ENCODE results near the gene CPO.

The CPO gene

DNA sequence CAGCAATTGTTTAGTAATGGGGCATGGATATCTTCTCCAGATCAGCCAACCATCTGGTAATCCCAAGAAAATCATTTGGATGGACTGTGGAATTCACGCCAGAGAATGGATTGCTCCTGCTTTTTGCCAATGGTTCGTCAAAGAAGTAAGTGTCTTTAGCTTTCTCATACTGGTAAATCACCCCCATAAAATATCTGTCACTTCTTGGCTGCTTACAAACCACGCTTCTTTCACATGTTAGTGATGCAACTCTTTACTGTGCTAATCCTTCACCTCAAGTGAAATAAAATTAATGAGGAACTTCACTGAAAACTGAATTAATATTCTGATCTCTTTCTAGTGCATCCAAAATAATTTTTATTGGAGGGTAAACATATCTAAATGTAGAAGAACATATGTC, 18.9 kb downstream of the CPO start:
- H3K4me1 ChIP-seq (ENCODE audit: insufficient read depth, low read length, poor library complexity, severe bottlenecking) = peaks cover 11% of the 10 kb centered on the region
- H4K20me1 ChIP-seq (ENCODE audit: insufficient read depth, low read length, poor library complexity, severe bottlenecking) = no peaks in the 10 kb centered on the region
- no peak overlapping the region for H3K4me2 ChIP-seq (ENCODE audit: low read depth, low read length, poor library complexity, severe bottlenecking)
- no peak overlapping the region for H3K9ac ChIP-seq (ENCODE audit: low read depth, low read length, poor library complexity, severe bottlenecking)
- peaks cover 8% of the 10 kb centered on the region; the same call in 1 of the 2 replicates for H3K9me3 ChIP-seq (ENCODE audit: insufficient read depth, low read depth, low read length)
- no peak for TF ChIP-seq EZH2phosphoT487 (IDR thresholded peaks at IDR 0.05; ENCODE audit: borderline replicate concordance)
- TF ChIP-seq, protein P1, sequence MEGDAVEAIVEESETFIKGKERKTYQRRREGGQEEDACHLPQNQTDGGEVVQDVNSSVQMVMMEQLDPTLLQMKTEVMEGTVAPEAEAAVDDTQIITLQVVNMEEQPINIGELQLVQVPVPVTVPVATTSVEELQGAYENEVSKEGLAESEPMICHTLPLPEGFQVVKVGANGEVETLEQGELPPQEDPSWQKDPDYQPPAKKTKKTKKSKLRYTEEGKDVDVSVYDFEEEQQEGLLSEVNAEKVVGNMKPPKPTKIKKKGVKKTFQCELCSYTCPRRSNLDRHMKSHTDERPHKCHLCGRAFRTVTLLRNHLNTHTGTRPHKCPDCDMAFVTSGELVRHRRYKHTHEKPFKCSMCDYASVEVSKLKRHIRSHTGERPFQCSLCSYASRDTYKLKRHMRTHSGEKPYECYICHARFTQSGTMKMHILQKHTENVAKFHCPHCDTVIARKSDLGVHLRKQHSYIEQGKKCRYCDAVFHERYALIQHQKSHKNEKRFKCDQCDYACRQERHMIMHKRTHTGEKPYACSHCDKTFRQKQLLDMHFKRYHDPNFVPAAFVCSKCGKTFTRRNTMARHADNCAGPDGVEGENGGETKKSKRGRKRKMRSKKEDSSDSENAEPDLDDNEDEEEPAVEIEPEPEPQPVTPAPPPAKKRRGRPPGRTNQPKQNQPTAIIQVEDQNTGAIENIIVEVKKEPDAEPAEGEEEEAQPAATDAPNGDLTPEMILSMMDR (conservative IDR thresholded peaks at IDR 0.05; ENCODE audit: low read length) = no peak
- H3K79me2 ChIP-seq (ENCODE audit: insufficient read depth, low read length) = no peaks in the 10 kb centered on the region
- H3K9me2 ChIP-seq (replicated peaks; ENCODE audit: low read depth, low read length) = no peaks in the 10 kb centered on the region
- no peak overlapping the region for H3K4me3 ChIP-seq (ENCODE audit: low read length, poor library complexity, severe bottlenecking)
- H3K27me3 ChIP-seq (ENCODE audit: insufficient read depth, low read length, poor library complexity, severe bottlenecking) = no peaks in the 10 kb centered on the region
- H2AFZ ChIP-seq (ENCODE audit: low read length) = no peak overlapping the region
- no peaks in the 10 kb centered on the region for H3F3A ChIP-seq (ENCODE audit: low read depth)
- H3K36me3 ChIP-seq (ENCODE audit: insufficient read depth, low read length) = no peaks in the 10 kb centered on the region

DNA sequence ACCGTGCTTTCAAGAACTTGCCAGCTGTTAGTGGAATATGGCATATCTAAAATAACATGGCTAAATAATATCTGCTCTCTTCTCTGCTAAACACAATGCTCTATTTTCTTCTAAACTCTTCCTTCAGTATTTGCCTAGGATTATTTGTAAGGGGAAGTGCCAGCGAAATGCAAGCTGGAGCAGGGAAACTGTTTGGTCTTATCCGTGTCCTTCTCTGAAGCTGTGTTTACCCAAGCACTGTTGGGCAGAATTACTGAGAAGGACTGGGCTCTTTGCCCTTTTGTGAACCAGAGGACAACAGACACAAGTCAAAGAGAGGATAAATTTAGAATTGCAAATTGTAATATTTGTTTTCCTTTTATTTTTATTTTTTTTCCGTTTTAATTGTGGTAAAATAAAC, 23.6 kb downstream of the CPO start:
- H3K9me2 ChIP-seq (replicated peaks; ENCODE audit: low read depth, low read length) = no peaks in the 10 kb centered on the region
- no peaks in the 10 kb centered on the region for H3K9me3 ChIP-seq (ENCODE audit: insufficient read depth, low read depth, low read length)
- H3K4me2 ChIP-seq (ENCODE audit: low read depth, low read length, poor library complexity, severe bottlenecking) = no peak overlapping the region
- no peaks in the 10 kb centered on the region for H3F3A ChIP-seq (ENCODE audit: low read depth)
- H3K9ac ChIP-seq (ENCODE audit: low read depth, low read length, poor library complexity, severe bottlenecking) = no peak overlapping the region
- no peak overlapping the region for H3K4me3 ChIP-seq (ENCODE audit: low read length, poor library complexity, severe bottlenecking)
- TF ChIP-seq, protein P1 (conservative IDR thresholded peaks at IDR 0.05; ENCODE audit: low read length) = no peak
- TF ChIP-seq EZH2phosphoT487 (IDR thresholded peaks at IDR 0.05; ENCODE audit: borderline replicate concordance) = no peak
- no peaks in the 10 kb centered on the region for H3K36me3 ChIP-seq (ENCODE audit: insufficient read depth, low read length)
- no peaks in the 10 kb centered on the region for H3K79me2 ChIP-seq (ENCODE audit: insufficient read depth, low read length)
- peaks cover 4% of the 10 kb centered on the region for H3K4me1 ChIP-seq (ENCODE audit: insufficient read depth, low read length, poor library complexity, severe bottlenecking)
- H3K27me3 ChIP-seq (ENCODE audit: insufficient read depth, low read length, poor library complexity, severe bottlenecking) = no peaks in the 10 kb centered on the region
- no peak overlapping the region for H2AFZ ChIP-seq (ENCODE audit: low read length)
- no peaks in the 10 kb centered on the region for H4K20me1 ChIP-seq (ENCODE audit: insufficient read depth, low read length, poor library complexity, severe bottlenecking)

DNA sequence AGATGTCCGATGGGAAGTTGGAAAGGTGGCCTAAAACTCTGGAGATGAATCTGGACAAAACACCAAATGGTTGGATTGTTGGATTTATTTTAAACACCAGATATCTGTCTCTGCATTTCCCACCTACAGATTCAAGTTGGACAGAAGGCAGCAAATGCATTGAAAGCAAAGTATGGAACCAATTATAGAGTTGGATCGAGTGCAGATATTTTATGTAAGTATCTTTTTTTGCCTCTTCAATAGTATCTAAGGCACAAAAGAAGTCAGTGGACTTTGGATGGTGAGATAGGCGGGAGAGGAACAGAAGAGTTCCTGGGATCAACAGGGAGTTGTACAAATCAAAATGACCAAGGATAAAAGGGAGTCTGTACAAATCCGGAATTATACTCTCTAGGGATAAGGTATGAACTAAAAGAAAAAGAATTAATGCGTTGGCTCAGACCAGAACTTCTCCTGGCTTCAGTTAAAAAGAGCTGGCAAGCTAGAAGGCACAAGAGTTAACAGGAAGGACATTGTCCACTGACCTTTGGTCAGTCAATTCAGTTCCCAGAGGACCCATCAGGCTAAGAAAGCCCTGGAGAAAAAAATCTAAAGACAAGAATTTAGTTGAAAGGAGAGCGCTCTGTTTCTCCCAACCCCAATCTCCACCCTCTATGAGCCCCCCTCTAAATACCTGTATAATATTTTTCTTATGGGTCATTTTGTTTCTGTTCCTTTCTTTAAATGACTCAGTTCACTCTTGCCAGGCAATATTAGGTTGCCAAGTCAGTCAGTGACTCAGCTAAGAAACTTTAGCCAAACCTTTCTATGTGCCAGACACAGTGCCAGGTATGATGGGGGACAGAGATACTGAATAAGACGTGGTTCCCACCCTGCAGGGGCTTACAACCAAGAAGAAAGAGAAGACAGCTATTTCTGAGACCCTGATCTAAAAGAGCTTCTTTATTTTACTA, 29.1 kb downstream of the CPO start:
- H3K4me3 ChIP-seq (ENCODE audit: low read length, poor library complexity, severe bottlenecking) = no peak overlapping the region
- no peaks in the 10 kb centered on the region for H3K9me3 ChIP-seq (ENCODE audit: insufficient read depth, low read depth, low read length)
- H3K79me2 ChIP-seq (ENCODE audit: insufficient read depth, low read length) = no peaks in the 10 kb centered on the region
- H3K9me2 ChIP-seq (replicated peaks; ENCODE audit: low read depth, low read length) = no peaks in the 10 kb centered on the region
- TF ChIP-seq, protein P1 (conservative IDR thresholded peaks at IDR 0.05; ENCODE audit: low read length) = no peak
- TF ChIP-seq EZH2phosphoT487 (IDR thresholded peaks at IDR 0.05; ENCODE audit: borderline replicate concordance) = no peak
- no peak overlapping the region for H3K4me2 ChIP-seq (ENCODE audit: low read depth, low read length, poor library complexity, severe bottlenecking)
- H3K9ac ChIP-seq (ENCODE audit: low read depth, low read length, poor library complexity, severe bottlenecking) = no peak overlapping the region
- no peaks in the 10 kb centered on the region for H3K36me3 ChIP-seq (ENCODE audit: insufficient read depth, low read length)
- H3F3A ChIP-seq (ENCODE audit: low read depth) = no peaks in the 10 kb centered on the region
- H2AFZ ChIP-seq (ENCODE audit: low read length) = no peak overlapping the region
- no peaks in the 10 kb centered on the region for H3K27me3 ChIP-seq (ENCODE audit: insufficient read depth, low read length, poor library complexity, severe bottlenecking)
- no peaks in the 10 kb centered on the region for H4K20me1 ChIP-seq (ENCODE audit: insufficient read depth, low read length, poor library complexity, severe bottlenecking)
- peaks cover 30% of the 10 kb centered on the region for H3K4me1 ChIP-seq (ENCODE audit: insufficient read depth, low read length, poor library complexity, severe bottlenecking)

Measured in Loucy (cell line).